GM18867 (cell line): ENCODE data around the gene SHPK.

Source experiments
- ATAC-seq: cut with Tn5 transposase; IDR thresholded peaks from one replicate; pipeline ENCODE4 v1.9.1; 2021; ENCODE audit warnings: mild to moderate bottlenecking, moderate library complexity; ENCODE audit not compliant: unreplicated experiment

The SHPK gene

GRCh38 chr17:3630781-3631180 lies 5.3 kb downstream of the SHPK start:
- ATAC-seq, result no peak

- ATAC-seq, result no peak
These were observed 8.3 kb downstream of the SHPK start for GRCh38 chr17:3627769-3628167.

GRCh38 chr17:3626831-3627768 lies 8.9 kb downstream of the SHPK start:
- ATAC-seq, result no peak

GRCh38 chr17:3622977-3623594 lies 13.0 kb downstream of the SHPK start:
- ATAC-seq, result no peak

GRCh38 chr17:3621146-3621720 lies 14.8 kb downstream of the SHPK start:
- ATAC-seq, result no peak

GRCh38 chr17:3615160-3615870 lies 20.7 kb downstream of the SHPK start:
- no peak for ATAC-seq

GRCh38 chr17:3613124-3613523 lies 22.9 kb downstream of the SHPK start:
- ATAC-seq, result no peak

GRCh38 chr17:3610523-3610922 lies 25.5 kb downstream of the SHPK start:
- ATAC-seq, result no peak

- ATAC-seq, result no peak
These were observed 26.4 kb downstream of the SHPK start for GRCh38 chr17:3609689-3610088.

GRCh38 chr17:3603870-3604259 lies 32.2 kb downstream of the SHPK start:
- no peak for ATAC-seq

- no peak for ATAC-seq
These were observed 32.8 kb downstream of the SHPK start for GRCh38 chr17:3603119-3603869.

- no peak for ATAC-seq
These were observed 33.6 kb downstream of the SHPK start for GRCh38 chr17:3602499-3602898.

- ATAC-seq, result no peak
These were observed 35.4 kb downstream of the SHPK start for GRCh38 chr17:3600529-3601205.

GRCh38 chr17:3598078-3598477 lies 38.0 kb downstream of the SHPK start:
- ATAC-seq, result no peak

GRCh38 chr17:3596804-3597464 lies 39.1 kb downstream of the SHPK start:
- ATAC-seq, result no peak

- no peak for ATAC-seq
These were observed 41.1 kb downstream of the SHPK start for GRCh38 chr17:3594976-3595375.

- ATAC-seq, result no peak
These were observed 41.8 kb downstream of the SHPK start for GRCh38 chr17:3594051-3594800.

- ATAC-seq, result no peak
These were observed 42.7 kb downstream of the SHPK start for GRCh38 chr17:3593384-3593783.
